NOMO-1 treated with DMSO at 0.1 percent for 48 hours (cell line): ENCODE data around the gene SLC25A26.
"Not testable (repeated sequence)": the region's sequence is repeated elsewhere in the genome, so short reads cannot be mapped to it uniquely, and the experiment has no call there.

Experiments used
- DNase-seq: peaks from one replicate; lab custom pipeline; 2025; ENCODE audit not compliant: unreplicated experiment; lab: John Stamatoyannopoulos, UW

The SLC25A26 gene

DNA sequence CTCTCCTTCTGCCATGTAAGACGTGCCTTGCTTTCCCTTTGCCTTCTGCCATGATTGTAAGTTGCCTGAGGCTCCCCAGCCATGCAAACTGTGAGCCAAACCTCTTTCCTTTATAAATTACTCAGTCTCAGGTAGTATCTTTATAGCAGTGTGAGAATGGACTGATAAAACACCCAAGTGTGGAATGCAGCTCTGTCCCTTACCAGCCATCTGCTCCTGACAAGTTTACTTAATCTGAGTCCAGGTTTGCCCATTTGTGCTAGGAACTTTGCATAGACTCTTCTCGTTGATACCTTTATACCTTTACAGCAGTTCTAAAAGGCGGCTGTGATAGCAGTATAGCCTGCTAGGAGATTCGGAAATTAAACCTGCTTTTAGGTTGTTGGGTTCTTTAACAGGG is 48.1 kb downstream of the SLC25A26 start:
- DNase-seq: no peak

DNA sequence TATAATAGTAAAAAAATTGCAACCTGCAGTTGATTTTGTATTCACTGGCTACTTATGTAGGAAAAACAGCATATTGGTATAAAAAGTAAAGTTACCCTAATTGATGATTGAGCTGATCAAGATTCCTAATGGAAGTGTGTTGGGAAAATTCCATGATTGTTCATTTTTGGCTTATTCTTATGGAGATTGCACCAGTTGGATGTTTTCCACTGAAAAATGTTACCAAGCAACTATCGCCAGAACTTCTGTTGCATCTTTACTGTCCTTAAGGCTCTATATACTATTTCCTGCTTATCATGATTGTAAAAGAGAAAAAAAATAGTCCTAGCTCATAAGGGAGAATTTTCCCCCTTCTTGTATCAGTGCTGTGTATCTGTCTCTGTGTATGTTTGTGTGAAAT is 48.6 kb downstream of the SLC25A26 start:
- no peak for DNase-seq

DNA sequence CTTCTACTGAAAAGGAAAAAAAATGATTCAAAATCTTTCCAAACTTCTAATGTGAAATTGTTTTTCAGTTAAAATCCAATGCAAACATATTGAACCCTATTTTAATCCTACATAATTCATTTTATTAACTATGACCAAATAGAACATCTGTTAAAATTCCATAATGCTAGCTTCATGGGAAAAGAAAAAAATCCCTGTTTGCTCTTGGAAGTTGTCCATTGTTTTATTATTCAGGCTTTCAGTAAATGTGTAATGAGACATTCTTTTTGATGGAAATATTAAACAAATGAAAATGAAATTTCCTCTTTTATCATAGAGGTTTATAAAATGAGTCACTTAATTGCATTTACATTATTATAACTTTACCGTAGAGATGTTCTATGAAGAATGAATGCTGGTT is 49.5 kb downstream of the SLC25A26 start:
- DNase-seq: no peak

DNA sequence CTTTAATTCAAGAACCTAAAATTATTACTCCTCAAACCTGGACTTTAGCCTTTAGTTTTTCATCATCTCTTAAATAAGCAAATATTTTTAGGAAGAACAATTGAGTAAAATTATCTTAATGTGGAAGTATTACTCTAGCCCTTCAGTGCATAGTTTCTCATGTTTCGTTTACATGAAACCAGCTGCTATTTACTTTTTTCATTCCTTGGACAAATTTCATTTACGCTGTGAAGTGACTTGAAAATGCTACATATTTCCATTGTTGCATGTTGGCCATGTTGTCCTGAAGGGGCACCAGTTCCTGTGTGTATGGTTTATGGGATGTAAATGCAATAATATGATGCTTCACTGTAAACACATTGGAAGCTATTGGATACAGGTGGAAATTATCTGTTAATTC is 49.9 kb downstream of the SLC25A26 start:
- DNase-seq: no peak

DNA sequence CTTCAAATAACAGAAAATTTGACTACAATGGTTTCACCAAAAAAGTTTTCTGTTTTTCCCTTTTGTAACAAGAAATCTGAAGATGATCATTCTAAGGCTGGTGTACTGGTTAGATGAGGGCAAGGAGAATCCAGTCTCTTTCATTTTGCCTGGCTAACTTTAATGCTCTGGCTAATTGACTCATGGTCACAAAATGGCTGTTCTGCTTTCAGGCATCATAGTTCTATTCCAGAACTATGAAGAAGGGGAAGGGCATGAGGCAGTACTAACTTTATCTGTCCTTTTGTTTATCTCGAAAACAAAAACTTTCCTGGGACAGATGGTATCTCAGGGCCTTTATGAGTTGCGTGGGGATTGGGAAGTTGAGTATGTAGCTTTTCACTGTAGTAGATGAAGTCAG is 50.4 kb downstream of the SLC25A26 start:
- DNase-seq: no peak

DNA sequence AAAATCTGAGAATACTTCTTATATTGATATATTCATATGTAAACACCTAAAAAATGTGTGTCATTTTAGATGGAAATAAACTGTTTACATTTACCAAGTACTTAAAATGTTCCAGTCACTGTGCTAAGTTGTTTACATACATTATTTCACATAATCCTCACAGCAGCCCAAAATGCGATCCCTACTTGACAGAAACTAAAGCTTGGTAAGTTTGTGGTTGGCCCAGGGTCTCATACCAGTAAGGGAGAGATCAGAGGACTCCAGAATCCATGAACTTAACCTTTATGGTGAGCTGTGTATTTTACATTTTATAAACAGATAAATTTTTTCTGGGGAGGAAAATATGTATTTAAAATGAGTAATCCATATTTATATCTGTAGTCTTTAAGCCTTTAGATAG is 51.2 kb downstream of the SLC25A26 start:
- no peak for DNase-seq

DNA sequence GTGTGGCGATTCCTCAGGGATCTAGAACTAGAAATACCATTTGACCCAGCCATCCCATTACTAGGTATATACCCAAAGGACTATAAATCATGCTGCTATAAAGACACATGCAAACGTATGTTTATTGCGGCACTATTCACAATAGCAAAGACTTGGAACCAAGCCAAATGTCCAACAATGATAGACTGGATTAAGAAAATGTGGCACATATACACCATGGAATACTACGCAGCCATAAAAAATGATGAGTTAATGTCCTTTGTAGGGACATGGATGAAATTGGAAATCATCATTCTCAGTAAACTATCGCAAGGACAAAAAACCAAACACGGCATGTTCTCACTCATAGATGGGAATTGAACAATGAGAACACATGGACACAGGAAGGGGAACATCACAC is 54.0 kb downstream of the SLC25A26 start:
- DNase-seq: not testable (repeated sequence)

DNA sequence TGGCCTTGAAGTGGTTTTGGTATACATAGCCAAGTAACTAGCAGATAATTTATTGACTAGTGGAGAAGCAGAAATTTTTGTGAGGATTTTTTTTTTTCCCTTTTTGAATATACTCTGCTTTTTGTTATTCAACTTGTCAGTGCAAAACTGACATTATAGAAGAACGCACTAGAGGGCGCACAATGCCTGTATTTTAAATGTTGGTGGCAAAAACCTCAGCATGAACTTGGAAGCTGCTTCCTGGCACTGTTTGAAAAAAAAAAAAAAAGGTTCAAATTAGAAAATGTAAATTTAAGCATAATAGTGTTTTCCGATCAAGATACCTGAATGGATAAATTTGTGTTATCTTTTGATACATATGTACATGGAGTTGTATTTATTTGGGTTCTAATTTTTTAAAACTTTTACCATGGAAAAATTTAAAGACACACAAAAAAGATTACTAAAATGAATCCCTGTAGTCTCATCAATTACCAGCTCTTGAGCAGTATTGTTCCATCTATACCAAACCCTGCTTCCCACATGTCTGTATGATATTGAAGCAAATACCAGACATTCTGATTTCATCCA is 56.0 kb downstream of the SLC25A26 start:
- peak; percentile 54 for DNase-seq

DNA sequence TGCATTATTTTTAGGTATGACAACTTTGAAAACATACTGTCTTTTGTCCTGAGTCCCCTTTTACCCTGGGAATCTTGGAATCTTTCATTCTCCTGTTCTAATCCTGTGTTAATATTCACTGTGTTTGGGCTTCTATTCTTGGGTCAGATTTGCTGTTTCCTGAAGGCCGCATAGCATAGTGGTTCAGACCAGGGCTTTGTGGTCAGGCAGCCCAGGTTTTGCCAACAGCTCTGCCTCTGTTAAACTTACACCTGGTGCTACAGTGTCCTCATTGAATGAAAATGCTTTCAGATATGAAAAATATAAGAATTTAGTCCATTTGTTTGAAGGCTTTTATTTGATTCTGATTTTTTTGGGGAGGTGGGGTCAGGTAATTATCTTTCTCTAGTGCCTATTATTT is 58.4 kb downstream of the SLC25A26 start:
- DNase-seq: no peak

DNA sequence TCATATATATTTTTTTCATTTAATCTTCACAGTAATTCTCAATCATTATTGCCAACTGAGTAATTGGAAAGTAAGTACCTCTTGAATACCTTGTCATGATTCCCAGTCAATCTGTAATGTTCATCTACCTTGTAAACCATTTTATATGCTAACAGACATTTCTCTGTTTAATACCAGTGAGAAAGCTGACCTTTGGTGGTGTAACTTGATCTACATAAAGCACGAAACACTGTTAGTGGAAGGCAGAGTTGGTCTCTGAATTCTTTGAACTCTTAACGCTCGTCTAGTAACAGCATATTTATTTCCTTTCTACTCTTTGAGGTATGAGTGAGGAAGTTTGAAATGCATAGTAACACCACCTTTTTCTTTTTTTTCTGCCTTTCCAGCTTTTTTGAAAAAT is 59.5 kb downstream of the SLC25A26 start:
- no peak for DNase-seq

DNA sequence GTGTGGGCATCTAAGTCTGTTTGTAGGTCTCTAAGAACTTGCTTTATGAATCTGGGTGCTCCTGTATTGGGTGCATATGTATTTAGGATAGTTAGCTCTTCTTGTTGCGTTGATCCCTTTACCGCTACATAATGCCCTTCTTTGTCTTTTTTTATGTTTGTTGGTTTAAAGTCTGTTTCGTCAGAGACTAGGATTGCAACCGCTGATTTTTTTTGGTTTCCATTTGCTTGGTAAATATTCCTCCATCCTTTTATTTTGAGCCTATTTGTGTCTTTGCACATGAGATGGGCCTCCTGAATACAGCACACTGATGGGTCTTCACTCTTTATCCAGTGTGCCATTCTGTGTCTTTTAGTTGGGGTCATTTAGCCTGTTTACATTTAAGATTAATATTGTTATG is 71.1 kb downstream of the SLC25A26 start:
- not testable (repeated sequence) for DNase-seq

DNA sequence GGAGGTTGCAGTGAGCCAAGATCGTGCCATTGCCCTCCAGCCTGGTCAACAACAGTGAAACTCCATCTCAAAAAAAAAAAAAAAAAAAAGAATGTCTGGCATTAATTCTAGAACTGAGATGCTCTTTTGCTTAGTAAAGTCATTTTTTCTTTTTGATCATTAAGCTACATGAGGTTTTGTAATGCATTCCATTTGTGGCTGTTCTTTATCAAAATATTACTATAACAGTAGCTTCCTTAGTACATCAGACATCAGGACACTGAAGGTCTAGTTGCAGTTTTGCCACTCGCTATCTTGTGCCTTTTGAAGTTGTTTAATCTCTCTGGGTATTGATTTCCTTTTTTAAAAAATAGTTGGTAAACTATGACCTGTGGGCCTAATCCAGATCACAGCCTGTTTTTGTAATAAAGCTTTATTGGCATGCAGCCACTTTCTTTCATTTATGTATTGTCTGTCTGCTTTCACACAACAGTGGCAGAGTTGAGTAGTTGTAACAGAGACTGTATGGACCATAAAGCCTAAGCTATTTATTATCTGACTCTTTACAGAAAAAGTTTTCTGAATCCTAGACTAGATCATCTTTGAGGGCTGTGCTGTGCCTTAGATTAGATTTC is 76.6 kb downstream of the SLC25A26 start:
- DNase-seq: no peak

DNA sequence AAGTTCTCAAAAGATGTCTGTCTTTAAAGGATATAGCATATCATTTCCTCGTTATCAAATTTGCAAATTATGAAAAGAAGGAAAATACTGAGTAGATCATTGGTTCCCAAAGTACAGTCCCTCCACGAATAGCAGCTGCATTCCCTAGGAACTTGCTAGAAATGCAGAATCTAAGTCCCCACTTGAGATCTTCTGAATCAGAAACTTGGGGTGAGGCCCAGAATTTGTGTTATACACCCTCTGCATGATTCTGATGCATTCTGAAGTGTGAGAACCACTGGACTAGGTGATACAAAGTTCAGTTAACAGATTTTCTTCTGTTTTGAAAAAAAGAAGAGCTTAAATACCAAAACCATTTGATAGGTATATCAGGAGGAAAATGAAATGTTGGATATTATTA is 77.1 kb downstream of the SLC25A26 start:
- DNase-seq: no peak

DNA sequence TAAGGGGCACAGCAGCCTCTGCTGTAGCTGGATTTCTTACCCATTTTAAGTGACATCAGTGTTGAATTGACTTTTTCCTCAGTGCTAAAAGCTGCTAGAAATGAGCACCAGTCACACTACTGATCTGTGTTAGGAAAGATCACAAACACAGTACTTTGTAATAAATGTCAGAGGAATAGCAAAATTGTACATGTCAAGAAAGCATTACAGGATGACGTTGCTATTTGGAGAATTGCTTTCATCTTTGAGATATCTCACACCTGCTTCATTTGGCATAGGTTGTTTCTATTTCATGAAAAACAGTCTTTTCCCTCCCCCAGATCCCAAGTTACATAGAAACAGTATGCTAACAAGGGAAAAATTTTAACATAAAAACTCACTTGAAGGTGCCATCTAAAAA is 77.8 kb downstream of the SLC25A26 start:
- DNase-seq: no peak

DNA sequence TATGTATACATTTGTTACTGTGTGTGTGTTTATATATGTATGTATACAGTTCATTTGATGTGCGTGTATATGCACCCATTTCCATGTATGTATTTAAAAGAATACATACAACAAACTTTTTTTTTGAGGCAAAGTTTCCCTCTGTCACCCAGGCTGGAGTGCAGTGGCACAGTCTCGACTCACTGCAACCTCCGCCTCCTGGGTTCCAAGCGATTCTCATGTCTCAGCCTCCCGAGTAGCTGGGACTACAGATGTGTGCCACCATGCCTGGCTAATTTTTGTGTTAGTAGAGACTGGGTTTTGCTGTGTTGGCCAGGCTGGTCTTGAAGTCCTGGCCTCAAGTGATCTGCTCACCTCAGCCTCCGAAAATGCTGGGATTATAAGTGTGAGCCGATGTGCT is 78.3 kb downstream of the SLC25A26 start:
- DNase-seq: not testable (repeated sequence)

DNA sequence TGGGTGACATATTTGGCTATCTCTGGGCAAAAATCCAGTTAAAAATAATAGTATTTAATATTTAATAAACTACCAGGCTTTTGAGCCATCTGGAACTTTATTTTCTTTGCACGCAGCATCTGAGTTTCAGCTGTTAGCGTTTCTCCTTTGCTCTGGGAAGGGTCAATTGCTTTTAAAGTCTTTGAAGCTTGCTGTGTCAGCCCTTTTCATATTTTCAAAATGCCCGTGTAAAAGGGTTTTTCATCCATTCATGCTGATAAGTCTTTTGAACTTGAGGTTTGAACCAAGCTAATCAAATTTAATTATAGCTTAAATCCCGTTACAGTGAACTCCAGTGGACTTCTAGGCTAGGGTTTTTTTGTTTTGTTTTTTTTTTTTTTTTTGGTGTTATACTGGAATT is 79.1 kb downstream of the SLC25A26 start:
- DNase-seq: no peak

DNA sequence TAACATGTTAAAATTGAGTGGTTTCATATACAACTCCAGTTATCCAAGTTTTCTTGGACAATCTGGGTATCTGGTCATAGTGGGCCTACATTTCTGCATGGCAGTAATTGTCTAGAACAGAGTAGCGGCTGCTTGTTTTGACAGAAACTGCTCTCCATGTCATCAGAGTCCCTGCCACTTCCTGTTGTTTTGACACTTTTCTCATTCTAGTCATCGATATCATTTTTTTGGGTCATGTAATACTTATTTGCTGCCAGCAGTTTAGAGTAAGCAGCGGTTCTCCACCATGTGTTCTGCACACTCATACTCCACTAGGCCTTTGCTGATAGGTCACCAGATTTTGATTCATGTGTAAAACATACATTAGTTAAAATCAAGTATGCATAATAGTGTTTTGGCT is 81.5 kb downstream of the SLC25A26 start:
- DNase-seq: no peak

DNA sequence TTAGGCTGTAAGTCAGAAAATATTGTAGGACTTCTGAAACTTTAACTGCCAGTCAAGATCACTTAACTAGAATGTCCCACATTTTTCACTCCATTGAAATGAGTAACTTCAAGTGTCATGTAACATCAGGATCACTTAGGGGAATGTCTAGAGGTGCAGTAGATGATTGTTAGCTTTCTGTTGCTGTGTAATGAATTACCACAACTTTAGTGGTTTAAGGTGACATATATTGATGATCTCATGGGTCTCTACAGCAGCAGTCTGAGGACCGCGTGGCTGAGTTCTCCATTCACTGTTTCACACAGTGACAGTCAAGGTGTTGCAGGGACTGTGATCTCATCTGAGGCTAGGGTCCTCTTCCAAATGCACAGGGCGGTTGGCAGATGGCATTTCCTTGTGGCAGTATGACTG is 82.7 kb downstream of the SLC25A26 start:
- DNase-seq: no peak

DNA sequence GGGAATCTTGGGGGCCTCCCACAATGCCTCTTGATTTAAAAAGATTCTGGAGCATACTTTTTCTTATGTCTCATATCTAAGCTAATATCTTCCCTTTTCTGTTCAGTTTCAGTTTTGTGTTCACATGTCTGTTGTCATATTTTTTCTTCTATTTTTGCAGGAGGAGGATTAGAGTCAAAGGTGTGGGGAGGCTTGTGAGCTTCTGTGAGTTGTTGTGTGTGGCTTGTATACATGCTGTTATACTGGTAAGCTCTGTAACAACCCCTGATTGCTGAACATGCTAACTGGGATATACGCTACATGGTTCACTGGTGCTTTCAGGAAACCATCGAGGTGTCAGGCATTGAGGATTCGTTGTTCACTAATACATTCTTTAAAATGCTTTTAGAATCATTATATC is 83.5 kb downstream of the SLC25A26 start:
- no peak for DNase-seq

DNA sequence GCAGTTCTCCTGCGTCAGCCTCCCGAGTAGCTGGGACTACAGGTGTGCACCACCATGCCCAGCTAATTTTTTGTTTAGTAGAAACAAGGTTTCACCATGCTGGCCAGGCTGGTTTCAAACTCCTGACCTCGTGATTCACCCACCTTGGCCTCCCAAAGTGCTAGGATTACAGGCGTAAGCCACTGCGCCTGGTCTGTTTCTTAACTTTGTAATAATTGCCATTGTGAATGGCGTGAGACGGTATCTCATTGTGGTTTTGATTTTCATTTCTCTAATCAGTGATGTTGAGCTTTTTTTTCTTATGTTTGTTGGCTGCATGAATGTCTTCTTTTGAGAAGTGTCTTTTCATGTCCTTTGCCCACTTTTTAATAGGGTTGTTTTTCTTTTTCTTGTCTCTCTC is 85.3 kb downstream of the SLC25A26 start:
- DNase-seq: not testable (repeated sequence)

DNA sequence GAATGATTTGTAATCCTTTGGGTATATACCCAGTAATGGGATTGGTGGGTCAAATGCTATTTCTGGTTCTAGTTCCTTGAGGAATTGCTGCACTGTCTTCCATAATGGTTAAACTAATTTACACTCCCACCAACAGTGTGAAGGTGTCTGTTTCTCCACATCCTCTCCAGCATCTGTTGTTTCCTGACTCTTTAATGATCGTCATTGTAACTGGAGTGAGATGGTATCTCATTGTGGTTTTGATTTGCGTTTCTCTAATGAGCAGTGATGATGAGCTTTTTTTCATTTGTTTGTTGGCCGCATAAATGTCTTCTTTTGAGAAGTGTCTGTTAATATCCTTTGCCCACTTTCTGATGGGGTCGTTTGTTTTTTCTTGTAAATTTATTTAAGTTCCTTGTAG is 86.2 kb downstream of the SLC25A26 start:
- DNase-seq: not testable (repeated sequence)

DNA sequence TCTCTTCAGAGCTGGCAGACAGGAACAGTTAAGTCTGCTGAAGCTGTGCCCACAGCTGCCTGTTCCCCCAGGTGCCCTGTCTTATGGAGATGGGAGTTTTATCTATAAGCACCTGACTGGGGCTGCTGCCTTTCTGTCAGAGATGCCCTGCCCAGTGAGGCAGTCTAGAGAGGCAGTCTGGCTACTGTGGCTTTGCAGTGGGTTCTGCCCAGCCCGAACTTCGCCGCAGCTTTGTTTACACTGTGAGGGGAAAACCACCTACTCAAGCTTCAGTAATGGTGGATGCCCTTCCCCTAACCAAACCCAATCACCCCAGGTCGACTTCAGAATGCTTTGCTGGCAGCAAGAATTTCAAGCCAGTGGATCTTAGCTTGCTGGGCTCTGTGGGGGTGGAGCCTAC is 91.2 kb downstream of the SLC25A26 start:
- DNase-seq: no peak

DNA sequence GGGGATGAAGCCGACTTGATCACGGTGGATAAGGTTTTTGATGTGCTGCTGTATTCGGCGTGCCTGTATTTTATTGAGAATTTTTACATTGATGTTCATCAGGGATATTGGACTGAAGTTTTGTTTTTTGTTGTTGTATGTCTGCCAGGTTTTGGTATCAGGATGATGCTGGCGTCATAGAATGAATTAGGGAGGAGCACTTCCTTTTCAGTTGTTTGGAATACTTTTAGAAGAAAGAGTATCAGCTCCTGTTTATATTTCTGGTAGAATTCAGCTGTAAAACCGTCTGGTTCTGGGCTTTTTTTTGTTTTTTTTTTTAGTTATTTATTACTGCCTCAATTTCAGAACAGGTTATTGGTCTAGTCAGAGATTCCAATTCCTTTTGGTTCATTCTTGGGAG is 93.7 kb downstream of the SLC25A26 start:
- no peak for DNase-seq
